RPMI8226 (cell line): Measurements from ENCODE around the gene MCM5.
"Not testable (repeated sequence)": the region's sequence is repeated elsewhere in the genome, so short reads cannot be mapped to it uniquely, and the experiment has no call there.

Source experiments
- DNase-seq: peaks from one replicate; pipeline ENCODE4 v3.0.0-alpha.2; 2015

Gene MCM5

DNA sequence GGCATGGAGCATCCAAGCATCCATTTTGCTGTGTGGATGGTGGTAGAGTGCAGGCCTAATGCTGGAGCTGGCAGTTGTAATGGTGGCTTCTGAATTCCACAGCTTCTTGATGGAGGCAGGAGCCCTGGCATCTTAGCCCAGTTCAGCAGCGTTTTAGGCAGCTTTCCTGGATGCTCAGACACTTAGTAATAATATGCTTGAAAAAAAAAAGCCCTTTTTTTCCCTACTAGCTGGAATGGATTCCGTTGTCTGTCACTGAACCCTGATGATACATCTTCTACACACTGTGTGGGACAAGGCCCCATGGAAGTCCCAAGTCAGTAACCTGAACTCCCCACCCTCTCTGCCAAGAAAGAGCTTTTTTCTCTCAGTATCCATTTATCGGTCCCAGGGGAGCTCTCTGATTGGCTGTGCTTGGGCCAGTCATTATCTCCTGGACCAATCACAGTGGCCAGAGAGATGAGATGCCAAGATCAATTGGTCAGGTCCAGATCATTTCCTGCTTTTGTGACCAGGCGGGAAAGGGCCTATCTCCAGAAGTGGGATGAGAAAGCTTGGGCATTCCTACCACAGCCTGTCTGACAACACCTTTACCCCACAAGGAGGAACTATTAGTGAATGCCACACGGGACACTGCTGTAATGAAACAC is 34.2 kb downstream of the MCM5 start:
- no peak for DNase-seq

DNA sequence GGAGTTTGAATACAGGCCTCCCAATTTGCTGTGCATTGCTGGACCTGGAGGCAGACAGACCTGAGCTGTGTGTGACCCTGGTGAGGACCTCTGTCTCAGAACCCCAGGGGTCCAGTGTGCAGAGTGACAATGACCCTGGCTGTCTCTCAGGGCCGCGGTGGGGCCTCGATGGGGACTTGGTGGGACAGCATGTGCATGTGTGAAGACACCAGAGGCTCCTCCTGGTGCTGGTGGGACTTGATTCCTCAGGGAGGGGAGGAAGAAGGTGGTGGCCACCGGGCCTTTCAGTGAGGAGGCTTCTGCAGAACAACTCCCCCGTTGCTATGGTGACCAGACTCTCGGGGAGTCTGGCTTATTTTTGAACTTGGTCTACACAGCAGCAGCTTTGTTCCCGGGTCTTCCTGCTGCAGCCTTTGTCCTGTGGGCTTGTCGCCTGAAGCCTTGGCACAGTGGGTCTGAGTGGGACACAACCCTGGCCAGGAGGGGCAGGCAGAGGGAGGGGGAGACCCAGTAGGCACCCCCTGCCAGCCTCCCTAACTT is 35.3 kb downstream of the MCM5 start:
- DNase-seq = no peak

DNA sequence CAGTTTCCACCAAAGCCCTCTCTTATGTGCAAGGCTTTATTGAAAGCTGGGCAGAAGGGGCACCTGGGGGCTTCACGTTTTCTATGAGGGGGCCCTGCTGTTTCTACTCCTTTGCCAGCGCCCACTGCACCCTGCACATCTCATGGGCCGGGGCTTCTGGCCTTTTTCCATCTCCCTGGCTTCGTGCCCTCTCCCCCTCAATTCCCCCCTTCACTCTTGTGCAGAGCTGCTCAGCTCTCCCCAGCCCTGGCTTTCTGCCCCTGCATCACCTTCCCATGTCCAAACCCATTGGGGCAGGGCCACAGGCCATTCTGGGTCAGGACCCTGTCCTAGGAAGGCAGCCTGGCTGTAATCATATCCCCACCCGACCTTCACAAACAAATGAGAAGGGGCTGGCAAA is 36.5 kb downstream of the MCM5 start:
- no peak for DNase-seq

DNA sequence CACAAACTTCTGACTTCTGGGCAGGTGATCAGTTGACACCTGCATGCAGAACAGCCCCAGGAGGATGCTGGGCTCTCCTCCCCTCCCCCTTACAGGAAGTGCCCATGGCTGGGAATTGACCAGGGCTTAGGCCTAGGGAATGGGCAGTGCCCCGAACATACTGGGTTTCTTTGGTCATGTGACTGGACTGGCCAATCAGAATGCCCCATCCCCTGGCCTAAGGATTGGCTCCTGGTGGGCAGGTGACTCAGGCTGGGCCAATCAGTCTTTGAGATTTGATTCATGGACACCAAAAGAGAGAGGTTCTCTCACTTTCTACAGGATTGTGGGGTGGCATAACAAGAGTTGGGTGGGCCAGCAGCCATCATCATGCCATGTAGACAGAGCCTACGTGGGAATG is 37.1 kb downstream of the MCM5 start:
- peak; percentile 21 for DNase-seq

DNA sequence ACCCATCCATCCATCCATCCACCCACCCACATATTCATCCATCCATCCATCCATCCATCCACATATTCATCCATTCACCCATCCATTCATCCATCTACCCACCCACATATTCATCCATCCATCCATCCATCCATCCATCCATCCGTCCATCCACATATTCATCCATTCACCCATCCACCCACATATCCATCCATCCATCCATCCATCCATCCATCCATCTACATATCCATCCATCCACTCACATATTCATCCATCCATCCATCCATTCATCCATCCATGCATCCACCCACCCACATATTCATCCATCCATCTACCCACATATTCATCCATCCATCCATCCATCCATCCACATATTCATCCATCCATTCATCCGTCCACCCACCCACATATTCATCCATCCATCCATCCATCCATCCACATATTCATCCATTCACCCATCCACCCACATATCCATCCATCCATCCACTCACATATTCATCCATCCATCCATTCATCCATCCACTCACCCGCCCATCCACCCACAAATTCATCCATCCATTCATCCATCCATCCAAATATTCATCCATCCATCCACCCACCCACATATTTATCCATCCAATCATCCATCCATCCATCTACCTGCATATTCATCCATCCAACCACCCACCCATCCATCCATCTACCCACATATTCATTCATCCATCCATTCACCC is 38.9 kb downstream of the MCM5 start:
- not testable (repeated sequence) for DNase-seq

DNA sequence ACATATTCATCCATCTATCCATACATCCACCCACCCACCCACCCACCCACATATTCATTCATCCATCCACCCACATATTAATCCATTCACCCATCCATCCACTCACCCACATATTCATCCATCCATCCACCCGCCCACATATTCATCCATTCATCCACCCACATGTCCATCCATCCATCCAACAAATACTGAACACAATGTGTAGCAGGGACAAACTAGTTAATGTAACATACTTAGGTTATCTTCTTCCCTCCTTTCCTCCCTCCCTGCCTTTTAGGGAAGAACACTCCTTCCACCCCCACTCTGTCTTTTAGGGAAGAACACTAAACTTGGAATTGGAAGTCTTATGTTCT is 39.4 kb downstream of the MCM5 start:
- no peak for DNase-seq

DNA sequence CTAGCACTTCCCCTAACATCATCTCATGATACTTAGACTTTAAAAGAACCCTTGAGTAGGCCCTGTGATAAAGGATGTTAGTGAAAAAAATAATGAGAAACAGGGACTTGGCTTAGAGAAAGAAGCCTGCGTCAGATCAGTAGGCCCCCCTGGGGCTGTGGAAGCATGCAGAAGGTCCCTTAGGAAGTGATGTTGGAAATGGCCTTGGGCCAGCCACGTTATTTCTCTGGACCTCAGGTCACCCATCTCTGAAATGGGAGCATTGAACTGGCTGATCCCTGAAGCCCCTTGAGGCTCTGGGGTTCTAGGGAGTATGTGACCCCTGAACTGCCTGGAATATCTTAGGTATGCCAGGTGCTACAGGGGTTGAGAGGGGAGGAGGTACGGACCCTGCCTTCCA is 40.2 kb downstream of the MCM5 start:
- DNase-seq = no peak

DNA sequence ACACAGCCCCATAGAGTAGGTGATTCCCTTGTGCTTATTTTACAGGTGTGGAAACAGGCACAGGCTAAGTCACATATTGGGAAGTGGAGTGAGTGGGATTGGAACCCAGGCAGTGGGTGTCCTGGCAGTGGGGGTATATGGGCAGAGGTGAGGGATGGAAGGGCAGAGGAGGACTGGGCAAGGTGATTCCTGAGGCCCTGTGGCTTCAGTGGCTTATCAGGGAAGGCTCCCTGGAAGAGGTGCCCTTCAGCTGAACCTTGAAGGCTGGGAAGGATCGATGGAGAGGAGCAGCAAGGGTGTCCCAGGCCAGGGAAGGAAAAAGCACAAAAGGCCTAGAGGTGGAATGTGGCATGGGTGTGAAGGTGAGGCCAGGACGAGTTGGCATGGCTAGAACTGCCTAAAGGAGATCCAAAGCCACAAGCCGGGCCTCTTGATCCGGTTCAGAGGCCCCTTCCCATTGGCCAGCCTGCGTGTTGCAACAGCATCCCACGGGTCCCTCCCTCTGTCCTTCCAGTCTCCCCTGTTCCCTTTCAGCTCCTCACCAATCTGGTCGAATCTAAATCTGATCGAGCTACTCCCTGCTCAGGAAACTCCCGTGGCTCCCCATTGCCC is 41.7 kb downstream of the MCM5 start:
- no peak for DNase-seq

DNA sequence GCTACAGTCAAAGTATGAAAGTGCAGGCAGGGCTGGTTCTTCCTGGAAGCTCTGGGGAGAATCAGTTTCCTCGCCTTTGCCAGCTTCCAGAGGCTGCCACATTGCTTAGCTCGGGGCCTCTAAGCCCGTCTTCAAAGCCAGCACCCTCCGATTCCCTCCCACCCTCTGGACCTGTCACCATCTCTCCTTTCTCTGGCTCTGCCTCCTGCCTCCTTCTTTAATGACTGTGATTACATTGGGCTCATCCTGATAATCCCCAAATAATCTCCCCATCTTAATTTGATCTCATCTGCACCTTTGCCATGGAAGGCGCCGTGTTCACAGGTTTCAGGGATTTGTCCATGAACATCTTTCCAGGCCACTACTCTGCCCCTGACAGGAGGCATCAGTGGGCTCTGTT is 42.5 kb downstream of the MCM5 start:
- DNase-seq = no peak

DNA sequence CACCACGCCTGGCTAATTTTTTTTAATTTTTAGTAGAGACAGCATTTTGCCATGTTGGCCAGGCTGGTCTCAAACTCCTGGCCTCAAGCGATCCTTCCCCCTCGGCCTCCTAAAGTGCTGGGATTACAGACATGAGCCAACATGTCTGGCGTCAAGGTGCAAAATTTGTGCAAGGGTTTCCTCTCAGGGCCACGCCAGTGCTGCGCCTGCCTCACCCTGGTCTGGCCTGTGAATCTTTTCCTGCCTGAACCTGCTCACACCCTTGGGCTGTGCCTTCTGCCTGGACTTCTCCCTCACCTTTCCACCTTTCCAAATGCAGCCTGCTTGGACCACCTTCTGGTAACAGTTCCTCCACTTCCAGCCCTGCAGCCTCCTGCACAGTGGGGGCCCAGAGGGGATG is 43.4 kb downstream of the MCM5 start:
- DNase-seq = no peak

DNA sequence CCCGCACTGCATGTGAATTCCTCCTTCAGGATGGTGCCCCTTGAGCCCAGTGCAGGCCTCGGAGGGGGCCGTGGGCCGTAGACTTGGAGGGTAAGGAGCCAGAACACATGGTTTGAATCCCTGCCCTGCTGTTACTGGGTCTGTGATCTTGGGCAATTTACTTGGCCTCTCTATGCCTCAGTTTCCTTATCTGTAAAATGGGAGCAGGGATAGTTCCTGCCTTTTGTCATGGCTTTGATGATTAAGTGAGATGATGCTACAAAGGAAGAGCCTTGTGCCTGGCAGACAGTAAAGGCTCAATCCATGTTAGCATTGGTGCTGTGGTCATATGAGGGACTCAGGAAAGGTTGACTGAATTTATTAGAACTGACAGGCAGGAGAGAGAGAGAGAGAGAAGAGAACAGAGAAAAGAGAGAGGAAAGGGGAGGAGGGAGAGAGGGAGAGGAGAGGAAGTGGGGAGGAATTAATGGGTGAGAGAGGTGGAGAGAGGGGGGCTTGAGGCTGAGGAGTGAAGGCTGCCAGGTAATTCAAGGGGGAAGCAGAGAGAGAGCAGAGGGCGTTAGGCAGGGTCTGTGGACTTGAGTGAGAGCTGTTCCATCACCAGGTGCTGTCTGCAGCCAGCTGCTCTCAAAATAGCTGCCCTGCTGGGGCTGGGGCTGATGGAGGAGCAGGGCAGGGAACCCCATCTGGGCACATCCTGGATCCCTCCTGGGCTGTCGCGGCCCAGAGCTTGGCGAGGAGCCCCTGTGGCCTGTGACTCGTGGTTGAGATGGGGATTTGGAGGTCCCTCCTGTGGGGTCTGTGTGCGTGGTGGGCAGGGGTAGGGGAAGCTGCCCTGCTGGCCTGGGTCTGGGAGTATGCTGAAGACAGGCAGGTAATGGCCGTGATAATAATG is 44.1 kb downstream of the MCM5 start:
- DNase-seq = no peak

DNA sequence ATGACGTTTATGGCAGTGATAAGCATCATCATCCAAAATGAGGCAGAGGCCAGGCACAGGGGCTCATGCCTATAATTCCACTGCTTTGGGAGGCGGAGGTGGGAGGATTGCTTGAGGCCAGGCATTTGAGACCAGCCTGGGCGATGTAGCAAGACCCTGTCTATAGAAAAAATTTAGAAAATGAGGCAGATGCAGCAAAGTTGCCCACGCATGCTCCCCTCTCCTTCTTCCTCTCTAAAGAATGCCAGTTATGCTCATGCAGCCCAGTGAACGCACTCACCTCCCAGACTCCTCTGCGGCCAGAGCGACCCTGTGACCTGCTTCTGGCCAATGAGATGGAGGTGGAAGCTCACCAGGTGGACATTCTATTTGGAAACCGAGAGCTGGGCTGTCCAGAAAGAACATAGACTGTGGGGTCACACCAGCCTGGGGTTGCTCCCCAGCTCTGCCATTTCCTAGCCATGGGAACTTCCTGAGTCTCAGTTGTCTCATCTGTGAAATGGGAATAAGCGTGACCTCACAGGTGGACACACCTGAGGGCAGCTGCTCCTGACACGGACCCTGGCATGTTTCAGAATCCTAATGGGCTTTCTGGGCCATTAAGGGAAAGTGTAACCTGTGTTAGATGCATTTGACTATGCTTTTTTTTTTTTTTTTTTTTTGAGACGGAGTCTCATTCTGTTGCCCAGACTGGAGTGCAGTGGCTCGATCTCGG is 44.9 kb downstream of the MCM5 start:
- DNase-seq = no peak

DNA sequence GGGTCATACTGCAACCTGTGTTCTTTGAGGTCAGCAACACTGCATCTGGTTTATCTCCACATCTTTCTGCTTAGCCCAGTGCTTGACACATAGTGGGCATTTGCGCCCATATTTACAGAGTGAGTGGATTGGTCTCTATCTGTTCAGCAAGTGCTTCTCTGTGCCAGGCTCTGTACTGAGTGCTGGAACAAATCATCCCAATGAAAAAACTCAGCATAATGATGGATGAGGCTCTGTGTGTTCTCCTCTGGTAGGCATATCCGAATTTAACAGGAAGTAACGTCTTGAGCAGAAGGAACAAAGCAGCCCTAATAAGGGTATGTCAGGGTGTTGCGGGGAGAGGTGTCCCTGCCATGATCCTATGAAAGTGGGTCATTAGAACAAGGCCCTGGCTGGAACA is 46.0 kb downstream of the MCM5 start:
- no peak for DNase-seq

DNA sequence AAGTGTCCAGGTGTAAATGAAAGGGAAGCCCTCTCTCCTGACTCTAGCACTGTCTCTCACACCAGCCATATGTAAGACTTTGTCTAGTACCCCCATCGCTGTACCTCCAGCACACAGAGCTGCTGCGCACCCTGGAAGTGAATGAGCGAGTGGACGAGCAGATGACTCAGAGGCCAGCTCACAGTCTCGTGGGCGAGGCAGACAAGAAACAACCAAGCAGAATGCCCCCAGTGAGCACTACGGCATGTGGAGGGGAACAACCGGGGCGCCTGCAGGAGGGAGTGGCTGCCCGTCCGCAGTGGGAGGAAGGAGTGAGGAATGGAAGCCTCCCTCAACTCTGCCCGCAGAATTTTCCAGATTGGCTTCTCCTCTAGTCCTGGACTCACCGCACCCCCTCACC is 46.4 kb downstream of the MCM5 start:
- DNase-seq = no peak

DNA sequence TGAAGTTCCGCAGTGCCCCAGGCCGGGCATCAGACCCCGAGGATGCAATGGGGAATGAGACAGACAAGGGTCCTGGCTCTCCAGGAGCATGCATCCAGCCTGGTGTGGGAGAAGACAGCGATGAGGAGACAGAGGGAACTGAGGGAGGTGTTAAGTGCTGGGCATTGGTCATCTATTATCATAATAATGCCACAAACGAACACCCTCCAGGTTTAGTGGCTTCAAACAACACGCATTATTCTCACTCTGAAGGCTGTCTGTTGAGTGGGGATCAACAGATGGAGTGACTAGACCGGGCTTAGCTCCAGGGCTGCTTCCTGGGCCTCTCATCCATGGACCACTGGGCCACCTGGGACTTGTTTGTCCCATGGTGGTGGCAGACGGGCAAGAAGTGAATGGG is 48.6 kb downstream of the MCM5 start:
- no peak for DNase-seq

DNA sequence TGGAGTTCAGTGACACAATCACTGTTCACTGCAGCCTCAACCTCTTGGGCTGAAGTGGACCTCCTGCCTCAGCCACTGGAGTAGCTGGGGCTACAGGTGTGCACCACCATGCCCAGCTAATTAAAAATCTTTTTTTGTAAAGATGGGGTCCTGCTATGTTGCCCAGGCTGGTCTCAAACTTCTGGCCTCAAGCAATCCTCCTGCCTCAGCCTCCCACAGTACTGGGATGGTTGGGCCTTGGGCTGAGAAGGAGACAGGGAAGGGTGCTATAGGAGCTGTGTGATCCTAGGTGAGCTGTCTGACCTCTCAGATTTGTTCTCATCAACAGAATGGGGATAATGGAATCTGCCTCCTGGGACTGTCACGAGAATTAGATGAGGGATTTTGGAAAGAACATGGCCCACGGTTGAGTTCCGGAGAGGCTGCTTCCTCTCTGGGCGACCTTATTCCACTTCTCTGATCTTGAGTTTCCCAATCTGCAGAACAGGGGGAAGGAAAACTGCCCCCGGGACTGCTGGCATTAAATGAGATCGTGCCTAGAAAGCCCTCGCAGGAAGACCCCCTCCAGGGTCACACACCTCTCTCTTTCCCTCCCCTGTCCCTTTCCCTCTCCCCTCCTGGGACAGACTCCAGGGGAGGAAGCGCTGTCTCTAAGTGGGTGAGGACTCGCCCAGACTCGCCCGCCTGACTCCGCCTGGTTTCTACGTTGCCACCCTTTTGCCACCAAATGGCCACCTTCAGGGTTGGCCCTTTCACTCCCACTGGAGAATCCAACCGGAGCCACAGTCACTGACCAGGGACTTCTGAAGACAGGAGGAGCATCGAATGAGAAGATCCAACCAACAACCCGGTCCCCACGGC is 50.1 kb downstream of the MCM5 start:
- no peak for DNase-seq

DNA sequence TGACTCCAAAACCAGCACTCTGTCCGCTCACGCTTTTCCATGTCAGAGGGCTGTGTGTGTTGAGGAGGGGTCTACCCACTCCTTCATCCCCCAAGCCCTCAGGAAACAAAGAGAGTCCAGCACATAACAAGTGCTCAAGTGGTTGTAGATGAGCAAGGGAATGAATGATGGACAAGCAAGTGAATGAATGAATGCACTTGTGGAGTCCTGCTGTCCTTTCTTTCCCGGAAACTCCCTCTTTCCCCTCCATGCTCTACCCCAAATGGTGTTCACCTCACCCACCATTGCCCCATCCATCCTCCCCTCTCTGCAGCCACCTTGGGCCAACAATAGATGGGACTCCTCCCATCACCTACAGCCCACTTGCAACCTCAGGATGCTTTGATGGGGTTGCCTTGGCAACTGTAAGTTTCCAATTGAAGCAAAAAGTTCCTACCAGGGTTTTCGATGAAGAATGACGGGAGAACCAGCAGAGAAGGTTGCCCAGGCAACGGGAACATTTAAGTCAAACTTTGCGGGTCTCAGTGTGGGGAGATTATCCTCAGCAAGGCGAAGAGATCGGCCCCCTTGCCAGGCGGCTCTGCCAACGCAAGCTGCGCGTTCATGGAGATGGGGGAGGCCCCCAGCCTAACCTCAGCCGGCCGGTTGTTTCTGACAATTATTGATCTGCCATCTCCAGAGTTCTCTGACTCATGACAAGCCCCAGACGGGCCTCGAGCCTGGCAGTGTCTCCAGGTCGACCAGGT is 51.1 kb downstream of the MCM5 start:
- no peak for DNase-seq

DNA sequence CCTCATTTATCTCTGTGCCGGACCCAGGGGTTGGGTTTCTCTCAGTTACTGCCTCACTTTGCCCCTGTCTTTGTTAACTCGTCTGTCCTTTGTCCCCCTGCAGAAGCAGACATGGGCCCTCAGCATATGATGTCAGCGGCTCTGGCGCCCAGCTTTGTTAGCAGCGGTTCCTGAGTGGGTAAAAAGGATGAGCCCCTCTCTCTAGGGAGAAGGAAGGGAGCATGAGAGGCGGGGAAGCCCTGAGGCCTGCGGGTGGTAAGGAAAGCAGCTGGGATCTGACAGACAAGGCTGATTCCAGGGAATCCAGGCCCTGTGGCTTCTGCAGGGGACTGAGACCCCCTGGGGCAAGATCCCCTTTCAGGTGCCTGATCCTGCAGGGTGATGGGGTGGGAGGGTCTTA is 51.7 kb downstream of the MCM5 start:
- DNase-seq = no peak

DNA sequence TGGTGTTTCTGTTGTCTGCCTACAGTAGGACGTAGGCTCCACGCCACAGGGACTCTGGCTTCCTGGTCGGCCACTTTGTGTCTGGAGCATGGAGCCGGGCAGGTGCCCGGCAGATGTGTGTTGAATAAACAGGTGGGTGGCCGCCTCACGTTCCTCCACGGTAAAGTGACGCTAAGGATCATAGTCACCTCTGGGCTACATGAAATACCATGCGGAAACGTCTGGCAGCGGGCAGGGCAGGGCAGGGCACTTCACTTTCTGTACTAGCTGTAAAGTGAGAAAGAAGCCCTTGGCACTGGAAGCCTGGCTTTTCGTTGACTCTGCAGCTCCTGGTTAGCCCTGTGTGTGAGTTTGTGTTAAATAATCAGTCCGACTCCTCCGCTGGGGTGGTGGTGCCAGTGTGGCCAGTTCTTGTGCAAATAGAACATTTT is 52.4 kb downstream of the MCM5 start:
- no peak for DNase-seq

DNA sequence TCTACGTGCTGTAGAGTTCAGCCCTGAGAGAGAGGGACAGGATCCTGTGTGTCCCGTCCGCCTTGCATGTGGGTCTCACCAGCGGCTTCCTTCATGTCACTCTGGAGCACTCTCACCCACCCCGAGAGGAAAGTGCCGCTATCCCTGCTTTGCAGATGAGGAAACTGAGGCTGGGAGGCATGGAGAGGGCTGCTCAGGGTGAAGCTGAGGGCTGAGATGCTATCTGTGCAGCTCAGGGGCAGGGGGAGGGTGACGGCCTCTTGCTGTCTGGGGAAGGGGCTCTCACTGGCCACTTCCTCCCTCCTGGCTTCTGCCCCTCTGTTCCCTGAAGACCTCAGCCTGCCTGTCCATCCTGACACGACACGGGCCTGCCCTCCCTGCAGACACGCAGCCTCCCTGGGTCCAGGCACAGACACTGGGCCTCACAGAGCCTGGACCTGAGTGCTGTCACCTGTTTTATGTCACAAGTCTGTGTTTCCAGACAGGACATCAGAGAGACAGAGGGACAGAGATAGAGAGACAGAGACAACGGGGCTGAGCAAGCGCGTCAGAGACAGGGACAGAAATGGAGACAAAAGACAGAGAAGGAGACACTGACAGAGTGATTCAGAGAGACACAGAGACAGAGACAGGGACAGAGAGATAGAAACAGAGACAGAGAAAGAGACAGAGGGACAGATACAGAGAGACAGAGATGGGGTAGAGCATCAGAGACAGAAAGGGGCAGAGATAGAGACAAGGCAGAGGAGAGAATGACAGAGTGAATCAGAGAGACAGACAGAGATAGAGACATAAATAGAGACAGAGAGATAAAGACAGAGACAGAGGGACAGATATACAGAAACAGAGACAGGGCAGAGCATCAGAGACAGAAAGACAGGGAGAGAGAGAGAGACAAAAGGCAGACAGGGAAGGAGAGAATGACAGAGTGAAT is 53.1 kb downstream of the MCM5 start:
- no peak for DNase-seq
